Caki2 (cell line): ENCODE data around the gene SHISAL1. TPM values are rescaled to one million over a fixed set of nuclear protein-coding genes. Genes with fewer than 3 reads are reported as not detected.
A peak's percentile ranks its signal among the peaks of the same experiment; 100 is the strongest.
"Not testable (repeated sequence)": the region's sequence is repeated elsewhere in the genome, so short reads cannot be mapped to it uniquely, and the experiment has no call there.

Experiments used
- DNase-seq: peaks from one replicate; pipeline ENCODE4 v3.0.0-alpha.2; 2015; ENCODE audit warnings: low read depth
- in situ Hi-C: cut with HindIII; loops from 2 replicates; pipeline ENCODE4 v1.10.0; 2016; ENCODE audit warnings: low sequenced_read_pairs, low pct_unique_long_range_greater_than_20kb, mixed read lengths
- total RNA-seq: library from RNA; depleted of rRNA; stranded (reverse); fragments of >200 nt; shearing (Covaris generic); gene quantifications from 2 replicates; pipeline ENCODE4 v1.2.3, GENCODE V29; 2014; ENCODE audit warnings: low replicate concordance

Gene SHISAL1
- total RNA-seq, 1 experiment from 2014 or later = 3.5 TPM

GRCh38 chr22:44311855-44312170 is 938 bp downstream of the SHISAL1 start:
- in situ Hi-C loops = no loop called here
- DNase-seq = peak; percentile 70

- no peak for DNase-seq
- in situ Hi-C loops = no loop called here
These were observed 1.5 kb downstream of the SHISAL1 start for GRCh38 chr22:44311104-44311854.

- in situ Hi-C loops = no loop called here
- no peak for DNase-seq
These were observed 3.1 kb downstream of the SHISAL1 start for GRCh38 chr22:44309647-44310046.

GRCh38 chr22:44309137-44309536 is 3.6 kb downstream of the SHISAL1 start:
- DNase-seq = peak; percentile 86
- in situ Hi-C loops = no loop called here

DNA sequence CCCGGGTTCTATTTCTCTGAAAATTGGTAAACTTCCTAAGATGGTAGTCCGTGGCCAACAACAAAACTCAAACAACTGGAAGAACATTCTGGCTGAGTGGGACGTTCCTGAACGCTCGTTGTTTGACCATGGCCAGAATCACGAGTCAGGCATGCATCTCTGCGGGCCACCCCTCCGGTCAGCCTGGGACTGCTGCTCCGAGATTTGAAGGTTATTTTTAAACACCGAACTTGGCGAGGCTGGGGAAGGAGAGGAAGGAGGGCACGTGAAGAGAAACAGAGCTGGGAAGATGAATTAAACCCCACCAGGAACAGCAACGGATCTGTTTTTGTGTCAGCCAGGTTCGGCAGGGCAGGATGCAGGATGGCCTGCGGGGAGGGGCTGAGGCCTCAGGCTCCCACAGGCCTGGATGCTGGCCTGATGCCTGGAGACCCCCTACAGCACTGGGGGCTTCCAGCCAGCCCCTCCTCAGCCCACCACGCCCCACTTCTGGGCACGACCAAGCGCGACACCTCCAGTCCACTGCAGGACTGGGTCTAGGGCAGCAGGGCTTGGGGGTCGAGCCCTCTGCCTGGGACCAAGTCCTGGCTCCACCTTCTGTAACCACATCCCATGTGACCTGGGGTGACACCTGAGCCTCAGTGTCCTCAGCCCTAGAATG is 5.1 kb downstream of the SHISAL1 start:
- DNase-seq = no peak
- in situ Hi-C loops = no loop called here

GRCh38 chr22:44305888-44306287 is 6.9 kb downstream of the SHISAL1 start:
- no peak for DNase-seq
- in situ Hi-C loops = no loop called here

GRCh38 chr22:44305455-44305854 is 7.3 kb downstream of the SHISAL1 start:
- in situ Hi-C loops = no loop called here
- no peak for DNase-seq

- DNase-seq = no peak
- in situ Hi-C loops = no loop called here
These were observed 7.8 kb downstream of the SHISAL1 start for GRCh38 chr22:44304911-44305310.

GRCh38 chr22:44304354-44304753 is 8.4 kb downstream of the SHISAL1 start:
- in situ Hi-C loops = no loop called here

GRCh38 chr22:44302363-44302762 is 10.4 kb downstream of the SHISAL1 start:
- in situ Hi-C loops = not testable (repeated sequence)

More at GRCh38 chr22:44304354-44304753, 8.4 kb downstream of the SHISAL1 start:
- no peak for DNase-seq

DNA sequence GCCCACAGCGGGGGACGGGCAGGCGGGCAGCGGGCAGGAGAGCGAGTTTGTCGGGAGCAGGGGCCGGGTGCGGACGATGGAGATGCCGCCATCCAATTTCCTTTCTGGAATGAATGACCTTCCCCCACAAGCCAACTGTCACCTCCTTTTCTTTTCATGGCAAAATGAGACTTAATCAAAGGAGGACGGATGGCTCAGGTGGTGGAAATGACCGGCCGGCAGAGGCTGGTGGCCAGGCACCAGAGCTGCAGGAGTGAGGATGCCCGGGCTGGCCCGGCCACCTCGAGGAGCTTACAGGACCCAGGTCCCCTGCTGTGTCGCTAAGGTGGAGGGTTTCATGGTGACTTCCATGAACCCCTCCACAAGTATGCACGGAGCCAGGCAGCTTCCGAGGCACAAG is 11.7 kb downstream of the SHISAL1 start:
- in situ Hi-C loops = no loop called here
- DNase-seq = no peak

More at GRCh38 chr22:44302363-44302762, 10.4 kb downstream of the SHISAL1 start:
- DNase-seq = not testable (repeated sequence)

GRCh38 chr22:44299124-44299523 is 13.6 kb downstream of the SHISAL1 start:
- in situ Hi-C loops = no loop called here
- DNase-seq = no peak

DNA sequence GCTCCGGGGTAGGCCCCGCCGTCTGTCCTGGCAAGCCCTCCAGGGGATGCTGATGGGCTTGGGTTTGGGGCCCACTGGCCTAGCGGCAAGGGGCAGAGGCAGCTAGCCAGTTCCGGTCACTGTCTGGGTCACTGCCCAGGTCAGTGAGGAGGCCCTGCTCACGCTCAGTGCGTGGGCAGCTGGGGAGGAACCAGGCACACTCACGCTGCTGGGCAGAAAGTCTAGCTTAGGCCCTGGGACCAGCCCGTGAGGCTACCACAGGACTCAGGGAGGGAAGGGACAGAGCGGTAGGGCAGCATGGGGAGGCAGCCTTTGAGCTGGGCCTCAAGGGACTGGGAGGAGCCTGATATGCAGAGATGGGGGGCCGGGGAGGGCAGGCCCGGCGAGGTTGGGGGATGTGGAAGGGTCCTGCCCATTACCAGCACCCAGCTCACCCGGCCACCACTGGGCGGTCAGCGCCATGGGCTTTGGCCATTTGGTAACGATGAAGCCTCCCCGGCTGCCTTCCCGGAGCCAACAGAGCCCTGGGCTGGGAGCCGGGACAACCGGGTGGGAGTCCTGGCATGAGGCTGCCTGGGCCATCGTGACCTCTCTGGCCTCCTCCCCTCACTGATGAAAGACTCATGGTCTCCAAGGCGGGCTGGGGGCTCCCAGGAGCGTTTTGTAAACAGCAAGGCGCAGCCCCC is 14.2 kb downstream of the SHISAL1 start:
- in situ Hi-C loops = no loop called here
- DNase-seq = no peak

GRCh38 chr22:44297470-44298061 is 15.2 kb downstream of the SHISAL1 start:
- in situ Hi-C loops = no loop called here
- no peak for DNase-seq

GRCh38 chr22:44295406-44295805 is 17.3 kb downstream of the SHISAL1 start:
- in situ Hi-C loops = no loop called here
- no peak for DNase-seq

DNA sequence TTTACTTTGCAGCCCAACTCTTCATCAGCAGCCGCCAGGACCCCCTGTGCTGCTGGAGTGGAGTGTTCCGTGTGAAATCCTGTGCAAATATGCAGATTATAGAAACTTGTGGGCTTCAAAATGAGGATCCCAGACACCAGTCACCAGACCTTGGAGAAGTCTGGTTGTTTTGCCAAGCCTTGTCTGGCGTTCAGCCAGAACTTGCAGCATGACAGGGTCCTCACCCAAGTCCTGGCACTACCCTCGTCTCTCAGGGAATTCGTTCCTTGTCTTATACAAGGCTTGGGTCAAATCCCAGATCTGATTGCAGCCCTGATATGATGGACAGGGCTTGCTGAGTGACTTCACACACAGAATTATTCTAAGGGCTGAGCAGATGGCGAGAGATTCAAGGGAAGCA is 18.9 kb downstream of the SHISAL1 start:
- in situ Hi-C loops = no loop called here
- DNase-seq = no peak

GRCh38 chr22:44293034-44293433 is 19.7 kb downstream of the SHISAL1 start:
- in situ Hi-C loops = no loop called here
- DNase-seq = no peak

DNA sequence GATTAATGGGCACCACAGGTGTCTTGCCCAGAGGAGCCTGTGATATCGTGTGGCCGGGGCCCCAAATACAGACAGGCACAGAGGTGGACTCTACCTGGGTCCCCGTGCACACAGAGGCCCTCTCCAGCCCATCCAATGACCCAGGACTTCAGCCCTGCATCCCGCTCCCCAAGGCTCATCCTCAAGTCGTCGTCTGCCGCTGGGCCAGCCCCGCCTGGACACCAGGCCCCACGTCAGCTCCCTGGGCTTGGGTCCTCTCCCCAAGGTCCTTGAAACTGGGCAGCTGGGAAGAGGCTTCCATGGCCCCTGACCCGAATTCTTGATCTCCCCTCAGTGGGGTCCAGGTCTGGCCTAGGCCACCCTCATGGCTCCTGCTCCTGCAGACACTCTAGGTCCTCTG is 20.2 kb downstream of the SHISAL1 start:
- no peak for DNase-seq
- in situ Hi-C loops = no loop called here
